Measurements from ENCODE around the gene FTHL17.

- no peak for TF ChIP-seq CTCF (IDR thresholded peaks at IDR 0.05)
- TF ChIP-seq POLR2A (IDR thresholded peaks at IDR 0.05): no peak
Measured at GRCh38 chrX:31027351-31027750, 44.5 kb downstream of the FTHL17 start.
